Articular chondrocyte of knee joint (primary cell): Measurements from ENCODE around the gene SPINT1. TPM values are rescaled to one million over a fixed set of nuclear protein-coding genes. Genes with fewer than 3 reads are reported as not detected.

Experiments
- small RNA-seq: library from RNA; depleted of rRNA; stranded (forward); fragments of <200 nt; gene quantifications from one replicate; pipeline ENCODE3, GENCODE V24; 2012
- total RNA-seq: library from RNA; depleted of rRNA; stranded (reverse); fragments of >200 nt; gene quantifications from 2 replicates; pipeline ENCODE4 v1.2.3, GENCODE V29; 2012

Gene SPINT1
- 0.26 and 0.97 TPM in 2 replicates for total RNA-seq

GRCh38 chr15:40843885-40844695 lies at the start of gene SPINT1:
Gene SPINT1, plus strand, starts transcription at chr15:40844048. Its CDS starts 507 bp downstream, at chr15:40844555.

GRCh38 chr15:40807028-40807887 lies 36.6 kb upstream of the SPINT1 start, which contains the start of the genes DNAJC17 and ZFYVE19:
Gene DNAJC17, minus strand, starts transcription at chr15:40807473. Its CDS starts 27 bp downstream, at chr15:40807446.
Gene ZFYVE19, plus strand, starts transcription at chr15:40807089. Its CDS starts 501 bp downstream, at chr15:40807590.

GRCh38 chr15:40828447-40829036 lies 15.3 kb upstream of the SPINT1 start, which contains the start of gene PPP1R14D:
Gene PPP1R14D, minus strand, starts transcription at chr15:40828708. Its CDS starts 67 bp downstream, at chr15:40828641.

GRCh38 chr15:40873694-40874561 lies 30.1 kb downstream of the SPINT1 start, which contains the start of gene RHOV:
Gene RHOV, minus strand, starts transcription at chr15:40874234. Its CDS starts 95 bp downstream, at chr15:40874139.

GRCh38 chr15:40893733-40894680 lies 50.2 kb downstream of the SPINT1 start, which contains the start of gene VPS18:
Gene VPS18, plus strand, starts transcription at chr15:40894450. Its CDS starts 319 bp downstream, at chr15:40894769.

Small RNAs within 50 kb of the gene (small RNA-seq; reads per million reads assigned to genes)
- not detected for gene AC025166.1

Other genes with a start within 250 kb of the SPINT1 start
- 15.5 and 23.8 TPM in 2 replicates for gene KNL1, start 249.8 kb upstream of the SPINT1 start, total RNA-seq
- 2.4 and 4.8 TPM in 2 replicates for gene RAD51, start 148.9 kb upstream of the SPINT1 start, total RNA-seq
- gene RMDN3, start 88.8 kb upstream of the SPINT1 start, total RNA-seq = 17.4 and 18.5 TPM in 2 replicates
- 5.2 and 5.5 TPM in 2 replicates for gene GCHFR, start 80.0 kb upstream of the SPINT1 start, total RNA-seq
- gene C15orf62, start 74.1 kb upstream of the SPINT1 start, total RNA-seq = 0.11 and 0.26 TPM in 2 replicates
- gene ZFYVE19, start 37.0 kb upstream of the SPINT1 start, total RNA-seq = 14.6 and 22.3 TPM in 2 replicates
- 23.9 and 26.1 TPM in 2 replicates for gene DNAJC17, start 36.6 kb upstream of the SPINT1 start, total RNA-seq
- gene PPP1R14D, start 15.3 kb upstream of the SPINT1 start, total RNA-seq = not detected in 2 replicates
- gene RHOV, start 30.2 kb downstream of the SPINT1 start, total RNA-seq = not detected in 2 replicates
- gene VPS18, start 50.4 kb downstream of the SPINT1 start, total RNA-seq = 37.6 and 38.8 TPM in 2 replicates
- 0.11 TPM in 1 of 2 replicates, not detected in the other for gene DLL4, start 85.3 kb downstream of the SPINT1 start, total RNA-seq
- 9.8 and 14.0 TPM in 2 replicates for gene CHAC1, start 109.4 kb downstream of the SPINT1 start, total RNA-seq